IMR-90 (cell line): ENCODE data around the gene MCRIP2. TPM values are rescaled to one million over a fixed set of nuclear protein-coding genes. Genes with fewer than 3 reads are reported as not detected.
A peak's percentile ranks its signal among the peaks of the same experiment; 100 is the strongest.

Experiments
- ATAC-seq: fragments of 200-7000 bp; cut with Tn5 transposase; 2 replicates; pipeline ENCODE4 v1.9.1; 2020; ENCODE audit warnings: low read depth, mild to moderate bottlenecking, moderate library complexity
- BruUV-seq: library from RNA; stranded (reverse); fragments of 400-500 nt; replicated peaks from 2 replicates; lab custom pipeline; 2021; lab: Mats Ljungman, UMichigan
- CTCF ChIA-PET: fragments of 300-600 bp; formaldehyde crosslinking; extraction: SDS; loops from one replicate; lab custom pipeline; 2021; ENCODE audit warnings: antibody characterized with exemption; lab: Yijun Ruan, JAX
- POLR2A ChIA-PET: fragments of 300-600 bp; sonication (Branson Sonifier 250); formaldehyde crosslinking; loops from one replicate; lab custom pipeline; 2022; ENCODE audit warnings: antibody characterized with exemption; ENCODE audit not compliant: unreplicated experiment; lab: Charles Lee
- DNase-seq: peaks from one replicate; pipeline ENCODE4 v3.0.0; 2013
- H2AFZ ChIP-seq: replicated peaks from 2 replicates; pipeline ENCODE3; 2013; ENCODE audit warnings: low read length, mild to moderate bottlenecking; ENCODE audit not compliant: poor library complexity
- H2AK5ac ChIP-seq: 2 replicates; pipeline ENCODE4 v1.6.1; 2013; ENCODE audit warnings: low read depth, low read length, inconsistent platforms
- H2AK9ac ChIP-seq: replicated peaks from 2 replicates; pipeline ENCODE3; 2013; ENCODE audit warnings: mild to moderate bottlenecking, low read depth, low read length, moderate library complexity; ENCODE audit not compliant: poor library complexity
- H2BK120ac ChIP-seq: 2 replicates; pipeline ENCODE4 v1.6.1; 2013; ENCODE audit warnings: low read depth, low read length, inconsistent platforms
- H2BK15ac ChIP-seq: 3 replicates; pipeline ENCODE4 v1.6.1; 2013; ENCODE audit warnings: low read depth, low read length, inconsistent platforms
- H2BK20ac ChIP-seq: 2 replicates; pipeline ENCODE4 v1.6.1; 2013; ENCODE audit warnings: low read depth, mild to moderate bottlenecking, inconsistent platforms, low read length, moderate library complexity
- H2BK5ac ChIP-seq: 2 replicates; pipeline ENCODE4 v1.6.1; 2013; ENCODE audit warnings: mild to moderate bottlenecking, low read depth, low read length, inconsistent platforms; ENCODE audit not compliant: poor library complexity, severe bottlenecking
- H3K14ac ChIP-seq: replicated peaks from 2 replicates; pipeline ENCODE4 v1.6.1; 2013; ENCODE audit warnings: low read depth, low read length, inconsistent platforms
- H3K18ac ChIP-seq: 2 replicates; pipeline ENCODE4 v1.6.1; 2013; ENCODE audit warnings: low read depth, low read length, control low read depth
- H3K23ac ChIP-seq: 2 replicates; pipeline ENCODE4 v1.6.1; 2013; ENCODE audit warnings: low read depth, low read length, inconsistent platforms
- H3K27ac ChIP-seq: 2 replicates; pipeline ENCODE4 v1.5.1; 2013; ENCODE audit warnings: mild to moderate bottlenecking, control low read depth, low read length; ENCODE audit not compliant: insufficient read depth
- H3K27me3 ChIP-seq: 2 replicates; pipeline ENCODE4 v1.6.1; 2013; ENCODE audit warnings: low read length; ENCODE audit not compliant: control insufficient read depth, insufficient read depth
- H3K36me3 ChIP-seq: 2 replicates; pipeline ENCODE4 v1.6.1; 2013; ENCODE audit warnings: low read length, mixed read lengths; ENCODE audit not compliant: control insufficient read depth, insufficient read depth
- H3K4ac ChIP-seq: 2 replicates; pipeline ENCODE4 v1.6.1; 2013; ENCODE audit warnings: low read depth, low read length, inconsistent platforms
- H3K4me1 ChIP-seq: 2 replicates; pipeline ENCODE4 v1.6.1; 2013; ENCODE audit warnings: low read length, mixed read lengths; ENCODE audit not compliant: control insufficient read depth, insufficient read depth
- H3K4me2 ChIP-seq: 2 replicates; pipeline ENCODE4 v1.6.1; 2013; ENCODE audit warnings: low read depth, mild to moderate bottlenecking, control low read depth, low read length, moderate library complexity
- H3K4me3 ChIP-seq: 2 replicates; pipeline ENCODE4 v1.5.1; 2013; ENCODE audit warnings: low read depth, mild to moderate bottlenecking, control low read depth, low read length, moderate library complexity; ENCODE audit not compliant: insufficient read depth
- H3K56ac ChIP-seq: 2 replicates; pipeline ENCODE4 v1.6.1; 2013; ENCODE audit warnings: low read length, inconsistent platforms; ENCODE audit not compliant: insufficient read depth; ENCODE audit errors: extremely low read depth
- H3K79me1 ChIP-seq, 2 experiments: 2 replicates each; pipeline ENCODE4 v1.6.1; 2013; ENCODE audit warnings: low read length in 2 of 2, inconsistent platforms in 1 of 2, low read depth in 1 of 2
- H3K9ac ChIP-seq: 2 replicates; pipeline ENCODE4 v1.6.1; 2013; ENCODE audit warnings: low read depth, low read length, control low read depth
- H3K9me1 ChIP-seq: 2 replicates; pipeline ENCODE4 v1.6.1; 2013; ENCODE audit warnings: low read length, inconsistent platforms; ENCODE audit not compliant: insufficient read depth
- H3K9me3 ChIP-seq: 2 replicates; pipeline ENCODE4 v1.6.1; 2013; ENCODE audit warnings: low read length; ENCODE audit not compliant: control insufficient read depth, insufficient read depth
- H4K20me1 ChIP-seq: 2 replicates; pipeline ENCODE4 v1.6.1; 2013; ENCODE audit warnings: low read length, inconsistent platforms; ENCODE audit not compliant: insufficient read depth
- H4K5ac ChIP-seq: 2 replicates; pipeline ENCODE4 v1.6.1; 2013; ENCODE audit warnings: mild to moderate bottlenecking, low read depth, low read length, control low read depth
- H4K8ac ChIP-seq, 2 experiments: 2 replicates each; pipeline ENCODE4 v1.6.1; 2013; ENCODE audit warnings: low read depth in 2 of 2, low read length in 2 of 2, control low read depth in 1 of 2, inconsistent platforms in 1 of 2
- H4K91ac ChIP-seq: 2 replicates; pipeline ENCODE4 v1.6.1; 2013; ENCODE audit warnings: low read depth, low read length, inconsistent platforms; ENCODE audit not compliant: insufficient read depth
- BHLHE40 ChIP-seq: fragments of 150-350 bp; IDR thresholded peaks from 2 replicates; pipeline ENCODE4 v1.6.1; 2016; ENCODE audit warnings: mild to moderate bottlenecking, low read depth, low read length
- CHD1 ChIP-seq: IDR thresholded peaks from 2 replicates; pipeline ENCODE4 v1.6.1; 2012; ENCODE audit warnings: low read depth, low read length, improper control_type of control experiment
- CTCF ChIP-seq: conservative IDR thresholded peaks from 2 replicates; pipeline ENCODE4 v1.5.1; 2012; ENCODE audit warnings: mild to moderate bottlenecking, low read depth, low read length, improper control_type of control experiment
- ELK1 ChIP-seq: fragments of 150-350 bp; IDR thresholded peaks from 2 replicates; pipeline ENCODE4 v1.6.1; 2016; ENCODE audit warnings: low read depth, mild to moderate bottlenecking, low read length, moderate library complexity, borderline replicate concordance
- MAFK ChIP-seq: IDR thresholded peaks from 2 replicates; pipeline ENCODE4 v1.6.1; 2012; ENCODE audit warnings: low read depth, low read length, improper control_type of control experiment
- MXI1 ChIP-seq: IDR thresholded peaks from 2 replicates; pipeline ENCODE4 v1.6.1; 2012; ENCODE audit warnings: low read depth, mild to moderate bottlenecking, low read length, moderate library complexity, borderline replicate concordance
- POLR2A ChIP-seq: IDR thresholded peaks from 2 replicates; pipeline ENCODE4 v1.6.1; 2012; ENCODE audit warnings: mild to moderate bottlenecking, low read depth, low read length
- RCOR1 ChIP-seq: IDR thresholded peaks from 2 replicates; pipeline ENCODE4 v1.6.1; 2012; ENCODE audit warnings: mild to moderate bottlenecking, low read length, improper control_type of control experiment; ENCODE audit not compliant: insufficient replicate concordance
- RFX5 ChIP-seq: IDR thresholded peaks from 2 replicates; pipeline ENCODE4 v1.8.0; 2012; ENCODE audit warnings: low read depth, mild to moderate bottlenecking, low read length, moderate library complexity
- SMC3 ChIP-seq: fragments of 150-350 bp; IDR thresholded peaks from 2 replicates; pipeline ENCODE4 v1.6.1; 2016; ENCODE audit warnings: low read depth, mild to moderate bottlenecking, antibody characterized with exemption, low read length, moderate library complexity
- WGBS, 2 experiments: methylation state at CpG; one replicate each; pipeline versions ENCODE4 v1.1.5 to v1.1.7; 2013; ENCODE audit warnings: missing lambda C conversion rate in 2 of 2; ENCODE audit not compliant: insufficient read length in 1 of 2; ENCODE audit errors: extremely low coverage in 2 of 2; 5-methylcytosine and 5-hydroxymethylcytosine counted together
- dilution Hi-C: fragments of 300-500 bp; cut with HindIII; formaldehyde crosslinking; loops from one replicate; pipeline ENCODE4 v1.14.3; 2018; ENCODE audit warnings: low sequenced_read_pairs; ENCODE audit not compliant: unreplicated experiment
- in situ Hi-C: fragments of 300-500 bp; cut with MboI; formaldehyde crosslinking; loops from 3 replicates; pipeline ENCODE4 v1.14.3; 2019; ENCODE audit warnings: low sequenced_read_pairs, inconsistent platforms, mixed read lengths
- intact Hi-C: fragments of 100-400 bp; cut with micrococcal nuclease; formaldehyde crosslinking; loops from 2 replicates; pipeline ENCODE4 v1.10.0; 2022
- polyA plus RNA-seq, 3 experiments: library from polyadenylated mRNA; depleted of rRNA; stranded (reverse); fragments of >200 nt; gene quantifications; 2 replicates each; pipeline ENCODE4 v1.2.3, GENCODE V29; 2012; ENCODE audit warnings: low replicate concordance in 1 of 3
- total RNA-seq: library from RNA; depleted of rRNA; stranded (reverse); fragments of >200 nt; gene quantifications from 2 replicates; pipeline ENCODE4 v1.2.3, GENCODE V29; 2012

The MCRIP2 gene
- total and polyA plus RNA-seq, 2 of the 4 experiments (the other 2 are of a cell fraction): 6.3 to 19.6 TPM

DNA sequence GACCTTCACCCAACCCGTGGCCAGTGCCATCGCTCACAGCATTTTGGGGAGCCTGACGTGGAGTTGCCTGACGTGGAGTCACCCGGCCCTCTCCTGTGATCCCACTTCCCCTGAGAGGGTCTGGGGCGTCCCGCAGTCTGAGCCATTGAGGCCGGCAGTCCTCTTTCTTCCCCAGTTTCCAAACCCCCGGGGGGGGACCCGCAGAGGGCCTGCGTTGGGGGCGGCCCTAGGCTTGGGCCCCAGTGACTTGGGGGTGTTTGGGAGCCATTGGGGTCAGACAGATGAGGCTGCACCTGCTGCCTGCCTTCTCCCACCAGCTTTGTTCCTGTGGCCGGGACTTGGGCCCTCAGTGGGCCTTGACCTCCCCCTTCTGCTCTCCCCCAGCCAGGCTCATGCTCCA is 28.0 kb downstream of the MCRIP2 start:
- no TSS peak for BruUV-seq
- in situ Hi-C loops: no loop called here
- Histone ChIP-seq H2BK120ac (no peak overlapping the region), H3K9me3 (no peaks in the 10 kb centered on the region), H3K36me3 (peaks cover 47% of the 10 kb centered on the region), H3K9ac (no peak overlapping the region), H2BK20ac (no peak overlapping the region), H3K4me1 (peaks cover 6% of the 10 kb centered on the region), H4K5ac (no peak overlapping the region), H2AFZ (no peak overlapping the region), H4K8ac (no peak overlapping the region), H2BK15ac (no peak overlapping the region), H3K4ac (no peak overlapping the region), H3K14ac (no peak overlapping the region), H2AK5ac (no peak overlapping the region), H3K27ac (no peak overlapping the region), H2BK5ac (no peak overlapping the region), H3K27me3 (no peaks in the 10 kb centered on the region), H3K79me1 (peaks cover 0 to 29% of the 10 kb centered on the region in 2 experiments; a peak in 1 of 4 replicates), H3K9me1 (peaks cover 6% of the 10 kb centered on the region), H3K18ac (no peak overlapping the region), H3K56ac (no peak overlapping the region), H4K91ac (no peak overlapping the region), H4K20me1 (peaks cover 22% of the 10 kb centered on the region), H3K4me3 (peak overlapping the region; percentile 68; the same call in 1 of the 2 replicates), H3K23ac (no peak overlapping the region), H2AK9ac (peak overlapping the region; percentile 55), H3K4me2 (peak overlapping the region; percentile 93; the same call in 1 of the 2 replicates)
- WGBS, 2 experiments: 100% methylated on average over 5 of the region's 13 CpGs; no CpG with 5 or more reads in 1 of the 2 experiments
- dilution Hi-C loops: no loop called here
- TF ChIP-seq CTCF (no peak), MAFK (no peak), CHD1 (no peak), ELK1 (no peak), SMC3 (no peak), RCOR1 (no peak), RFX5 (no peak), MXI1 (no peak), POLR2A (no peak), BHLHE40 (no peak)
- DNase-seq (no peak), ATAC-seq (no peak)
- intact Hi-C loops: no loop called here
- CTCF ChIA-PET: no interaction called here
- POLR2A ChIA-PET: no interaction called here
